Measurements from ENCODE around the gene MYL3.
"Not testable (repeated sequence)": the region's sequence is repeated elsewhere in the genome, so short reads cannot be mapped to it uniquely, and the experiment has no call there.

The MYL3 gene

DNA sequence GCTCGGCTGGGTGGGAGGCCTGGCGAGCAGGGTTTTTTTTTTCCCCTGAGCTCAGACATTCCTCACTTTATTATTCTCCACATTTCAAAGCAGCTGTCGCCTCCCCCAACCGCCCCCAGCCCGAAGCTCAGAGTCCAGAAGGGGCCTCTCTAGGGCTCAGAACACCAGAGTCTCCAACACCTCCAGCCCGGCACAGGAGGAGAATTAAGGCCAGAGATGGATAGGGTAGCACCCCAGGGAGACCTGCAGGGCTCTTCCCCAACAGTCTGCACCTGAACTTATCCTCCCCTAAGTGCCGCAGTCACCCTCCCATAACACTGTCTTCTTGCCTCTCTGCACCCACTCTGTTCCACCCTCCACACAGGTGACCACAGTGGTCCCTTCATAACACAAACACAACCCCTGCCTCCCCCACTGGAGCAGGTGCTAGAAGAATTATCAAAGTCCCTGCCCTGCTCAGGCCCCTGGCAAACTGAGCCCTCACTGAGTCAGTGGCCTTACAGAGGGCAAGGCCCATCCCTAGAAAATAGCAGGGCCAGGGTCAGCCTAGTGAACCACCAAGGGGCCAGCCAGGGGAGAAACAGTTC is 14.1 kb downstream of the MYL3 start:
- DNase-seq = no peak

DNA sequence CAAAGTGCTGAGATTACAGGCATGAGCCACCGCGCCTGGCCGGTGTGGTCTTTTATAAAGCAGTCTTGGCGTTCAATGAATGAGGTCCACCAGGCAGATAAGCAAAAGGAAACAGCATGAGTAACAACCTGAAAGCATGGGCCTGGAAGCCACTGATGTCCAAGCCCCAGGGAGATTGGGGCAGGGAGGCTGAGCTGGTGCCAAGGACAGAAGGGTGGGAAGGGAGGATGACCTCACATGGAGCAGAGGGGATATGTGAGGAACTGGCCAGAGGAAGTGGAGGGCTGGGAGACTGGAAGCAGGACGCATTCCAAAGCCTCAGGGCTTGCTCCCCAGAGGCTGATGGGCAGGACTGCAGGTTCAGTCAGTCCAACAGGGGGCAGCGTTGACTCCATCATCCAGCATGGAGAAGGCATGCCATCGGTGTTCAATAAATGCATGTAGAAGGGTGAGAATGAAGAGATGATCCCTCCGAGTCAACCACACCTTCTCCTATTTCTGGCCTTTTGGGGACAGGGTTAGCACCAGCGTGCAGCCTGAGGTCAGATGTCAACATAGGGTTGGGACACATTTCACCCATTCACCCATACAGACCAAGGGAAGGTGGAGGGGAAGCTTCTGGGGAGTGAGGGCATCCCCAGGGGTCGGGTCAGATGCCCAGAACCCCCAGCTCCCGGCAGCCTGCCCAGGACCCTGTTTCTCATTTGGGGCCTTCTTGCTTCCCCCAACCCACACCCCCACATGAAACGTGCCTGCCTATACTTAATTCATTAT is 14.8 kb downstream of the MYL3 start:
- DNase-seq = peak; percentile 72

DNA sequence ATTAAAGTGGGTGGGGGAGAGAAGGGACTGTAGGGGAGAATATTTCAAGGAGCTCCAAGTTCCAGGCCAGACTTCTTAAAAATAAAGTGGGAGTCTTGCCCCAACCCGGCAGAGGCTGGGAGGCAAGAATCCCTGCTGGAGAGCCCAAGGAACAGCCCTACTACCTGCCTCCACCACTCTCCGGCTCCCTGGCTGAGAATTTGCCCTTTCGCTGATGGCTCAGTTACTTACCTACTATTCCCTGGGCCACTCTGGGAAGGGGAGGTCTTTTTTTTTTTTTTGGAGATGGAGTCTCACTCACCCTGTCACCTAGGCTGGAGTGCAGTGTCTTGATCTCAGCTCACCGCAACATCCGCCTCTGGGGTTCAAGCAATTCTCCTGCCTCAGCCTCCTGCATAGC is 15.5 kb downstream of the MYL3 start:
- DNase-seq = no peak

DNA sequence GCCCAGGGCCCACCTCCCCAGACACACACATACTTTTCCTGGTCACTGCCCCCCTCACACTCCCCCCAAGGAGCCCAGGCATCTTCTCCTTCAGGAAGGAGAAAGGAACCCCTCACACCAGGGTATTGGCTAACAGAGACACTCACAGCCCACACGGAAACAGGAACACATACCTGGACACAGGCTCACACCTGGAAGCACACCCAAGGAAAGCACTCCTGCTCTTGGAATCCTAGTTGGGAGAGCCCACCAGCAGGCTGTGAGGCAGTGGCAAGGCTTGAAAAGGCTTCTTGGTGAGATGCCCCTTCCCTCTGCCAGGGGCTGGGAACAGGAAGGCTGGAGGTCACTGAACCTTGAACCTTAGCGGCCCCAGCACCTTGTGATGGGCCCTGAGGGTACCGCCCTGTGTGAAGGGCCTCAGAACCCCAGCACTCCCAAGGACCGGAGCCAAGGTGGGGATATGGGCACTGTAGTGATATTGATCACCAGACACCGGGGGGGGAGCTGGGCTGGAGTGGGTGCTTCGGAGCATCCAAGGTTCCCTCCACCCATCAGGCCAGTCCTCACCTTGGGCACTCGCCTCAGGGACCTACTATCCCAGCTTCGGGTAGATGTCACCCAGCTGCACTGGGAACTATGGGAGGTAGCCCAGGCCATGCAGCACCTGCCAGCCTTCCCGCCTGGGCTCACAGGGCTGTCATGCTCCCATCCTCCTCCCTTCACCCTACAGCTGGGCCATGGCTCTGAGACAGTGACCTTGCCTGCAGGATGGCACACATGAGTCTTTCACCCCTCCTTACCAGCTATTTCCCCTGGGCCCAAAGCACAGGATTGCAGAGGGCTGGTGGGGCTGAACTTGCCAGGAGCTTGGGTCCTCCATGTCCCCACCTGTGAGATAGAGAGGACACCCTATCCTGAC is 16.4 kb downstream of the MYL3 start:
- no peak for DNase-seq

DNA sequence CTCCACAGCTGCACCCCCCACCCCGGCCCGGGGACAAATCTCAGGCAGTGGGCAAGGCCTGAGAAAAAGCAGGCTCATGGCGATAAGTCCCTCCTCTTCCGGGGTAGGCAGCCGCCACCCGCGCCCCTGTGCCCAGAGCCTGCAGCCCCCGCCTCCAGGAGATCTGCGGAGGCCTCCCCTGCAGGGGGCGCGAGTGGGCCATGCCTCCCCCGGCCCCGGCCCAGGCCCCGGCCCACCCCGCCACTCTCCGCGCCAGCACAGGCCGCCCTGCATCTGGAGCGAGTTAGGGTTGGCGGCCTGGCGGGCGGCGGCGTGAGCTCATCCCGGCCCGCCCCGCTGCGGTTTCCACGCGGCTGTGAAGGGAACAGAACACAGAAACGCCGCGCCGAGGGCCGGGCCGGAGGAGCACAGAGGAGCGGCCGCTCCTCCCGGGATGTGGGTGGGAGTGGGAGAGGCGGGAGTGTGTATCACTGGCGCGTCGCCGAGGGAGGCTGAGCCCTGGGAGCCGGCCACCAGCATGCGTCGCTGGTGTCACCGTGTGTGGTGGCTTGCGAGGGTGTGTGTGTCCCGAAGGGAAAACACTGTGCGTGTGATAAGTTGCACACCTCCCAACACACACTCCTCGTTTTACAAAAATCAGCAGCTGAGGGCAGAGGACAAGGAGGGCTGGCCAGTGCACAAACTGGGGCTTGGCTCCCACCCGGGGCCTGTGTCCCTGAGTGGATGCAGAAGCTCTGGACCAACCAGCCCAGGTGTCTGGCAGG is 17.2 kb downstream of the MYL3 start:
- DNase-seq = peak; percentile 87

DNA sequence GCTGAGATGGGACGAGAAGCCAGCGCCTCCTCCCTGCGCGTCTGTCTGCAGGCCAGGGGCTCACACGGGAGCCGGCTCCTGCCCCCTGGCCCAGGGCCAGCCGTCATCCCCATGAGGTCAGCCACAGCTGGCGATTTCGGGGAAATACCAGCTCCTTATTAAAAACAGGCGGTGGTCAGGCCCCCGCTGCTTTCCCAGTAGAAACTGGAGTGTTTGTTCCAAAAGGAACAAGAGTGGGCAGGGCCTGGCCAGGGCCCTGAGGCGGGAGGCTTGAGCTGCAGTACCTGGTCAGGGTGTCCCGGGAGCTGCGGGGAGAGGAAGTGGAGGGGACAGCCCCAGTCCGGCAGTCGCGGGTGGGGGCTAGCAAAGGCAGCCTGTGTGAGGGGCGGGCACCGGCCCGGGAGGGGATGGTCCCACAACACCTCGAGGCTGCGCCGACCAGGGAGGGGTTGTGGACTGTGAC is 17.8 kb downstream of the MYL3 start:
- DNase-seq = peak; percentile 81

DNA sequence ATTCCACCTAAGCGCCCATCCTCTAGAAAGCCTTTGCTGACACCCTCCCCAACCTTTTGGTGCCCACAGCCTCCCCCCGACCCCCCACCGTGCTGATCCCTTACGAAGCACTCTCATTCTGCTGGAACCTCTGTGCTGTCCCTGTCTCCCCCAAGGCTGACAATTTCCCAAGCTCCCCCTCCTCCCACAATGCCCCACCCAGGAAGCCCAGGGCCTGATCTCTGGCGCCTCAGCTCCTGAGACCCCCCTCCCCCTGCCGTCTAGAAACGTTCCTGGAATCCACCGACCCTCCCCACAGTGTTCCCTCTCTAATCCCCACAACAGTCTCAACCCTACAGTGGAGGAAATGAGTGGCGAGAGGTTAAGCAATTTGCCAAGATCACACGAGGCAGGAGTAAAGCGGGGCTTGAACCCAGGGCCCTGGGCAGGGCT is 18.3 kb downstream of the MYL3 start:
- DNase-seq = peak; percentile 27

DNA sequence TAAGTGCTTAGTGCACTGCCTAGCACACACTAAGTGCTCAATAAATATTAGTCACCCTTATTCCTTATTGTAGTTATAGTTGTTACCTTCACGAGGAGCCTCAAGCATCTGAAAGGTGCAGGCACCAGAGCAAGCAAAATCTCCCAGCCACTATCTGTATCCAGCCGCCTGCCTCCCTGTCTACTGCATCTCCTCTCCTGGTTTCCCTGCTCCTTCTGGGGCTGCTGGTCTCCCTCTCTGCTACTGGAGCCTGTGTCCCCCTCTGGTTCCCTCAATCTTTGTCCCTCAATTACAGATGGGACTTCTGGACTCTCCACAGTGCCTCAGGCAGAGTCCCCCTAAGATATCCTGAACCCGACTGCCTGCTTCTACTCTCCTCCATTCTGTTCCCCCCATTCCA is 18.8 kb downstream of the MYL3 start:
- no peak for DNase-seq

DNA sequence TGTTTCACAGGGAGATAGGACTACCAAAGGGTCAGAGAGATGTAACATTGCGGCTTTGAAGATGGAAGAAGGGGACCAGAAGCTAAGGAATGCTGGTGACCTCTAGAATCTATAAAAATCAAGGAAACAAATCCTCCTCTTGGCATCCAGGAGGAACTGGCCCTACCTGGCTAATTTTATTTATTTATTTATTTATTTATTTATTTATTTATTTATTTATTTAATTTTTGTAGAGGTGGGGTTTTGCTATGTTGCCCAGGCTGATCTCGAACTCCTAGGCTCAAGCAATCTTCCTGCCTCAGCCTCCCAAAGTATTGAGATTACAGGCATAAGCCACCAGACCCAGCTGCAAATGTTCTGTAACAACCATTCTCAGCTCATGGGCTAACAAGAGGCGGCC is 19.7 kb downstream of the MYL3 start:
- DNase-seq = no peak

DNA sequence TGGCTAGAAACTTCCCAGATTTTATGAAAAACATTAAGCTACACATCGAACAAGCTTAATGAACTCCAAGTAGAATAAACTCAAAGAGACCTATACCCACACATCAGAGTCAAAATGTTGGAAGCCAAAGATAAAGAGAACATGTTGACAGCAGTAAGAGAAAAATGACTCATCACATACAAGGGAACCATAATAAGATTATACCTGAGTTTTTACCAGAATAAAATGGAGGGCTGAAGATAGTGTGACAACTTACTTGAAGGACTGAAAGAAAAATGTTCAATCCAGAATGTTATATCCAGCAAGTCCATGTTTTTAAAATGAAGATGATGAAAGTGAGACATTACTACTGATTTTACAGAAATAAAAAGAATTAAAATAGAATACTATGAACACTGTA is 22.8 kb downstream of the MYL3 start:
- DNase-seq = no peak

DNA sequence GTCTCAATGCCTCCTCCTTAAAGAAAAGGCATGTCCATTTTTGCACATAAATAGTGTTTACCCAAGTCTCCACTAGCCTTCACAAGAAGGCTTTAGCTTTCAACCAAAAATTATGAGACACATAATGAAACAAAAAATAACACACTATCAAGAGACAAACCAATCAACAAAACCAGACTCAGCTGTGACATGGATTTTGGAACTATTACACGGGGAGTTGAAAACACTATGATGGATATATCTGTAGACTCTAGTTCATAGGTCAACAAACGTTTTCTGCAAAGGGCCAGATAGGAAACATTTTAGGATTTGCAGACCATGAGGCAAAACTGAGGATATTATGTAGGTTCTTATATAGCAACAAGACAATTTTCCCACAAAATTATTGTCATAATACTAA is 24.9 kb downstream of the MYL3 start:
- no peak for DNase-seq

DNA sequence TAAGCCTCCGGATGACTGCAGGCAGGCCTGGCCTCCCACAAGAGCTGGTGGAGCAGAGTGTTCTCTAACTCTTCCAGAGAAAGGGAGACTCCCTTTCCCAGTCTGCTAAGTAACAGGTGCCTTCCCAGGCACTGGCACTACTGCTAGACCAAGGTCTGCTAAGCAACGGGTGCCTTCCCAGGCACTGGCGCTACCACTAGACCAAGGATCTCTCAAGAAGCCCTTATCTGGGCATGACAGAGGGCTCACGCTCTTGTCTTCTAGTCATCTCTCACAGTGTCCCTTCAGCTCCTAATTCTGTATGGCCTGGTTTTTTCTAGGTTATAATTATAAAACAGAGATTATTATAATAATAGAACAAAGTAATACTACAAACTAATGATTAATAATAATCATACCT is 27.8 kb downstream of the MYL3 start:
- no peak for DNase-seq

DNA sequence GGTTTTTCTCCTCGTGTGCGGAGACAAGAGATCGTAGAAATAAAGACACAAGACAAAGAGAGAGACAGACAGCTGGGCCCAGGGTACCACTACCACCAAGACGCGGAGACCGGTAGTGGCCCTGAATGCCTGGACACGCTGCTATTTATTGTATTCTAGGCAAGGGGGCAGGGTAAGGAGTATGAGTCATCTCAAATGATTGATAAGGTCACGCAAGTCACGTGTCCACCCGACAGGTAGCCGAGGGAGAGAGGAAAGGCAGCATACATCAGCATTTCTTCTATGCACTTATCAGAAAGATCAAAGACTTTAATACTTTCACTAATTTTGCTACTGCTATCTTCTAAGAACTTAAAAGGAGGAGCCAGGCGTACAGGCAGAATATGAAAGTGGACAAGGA is 28.2 kb downstream of the MYL3 start:
- no peak for DNase-seq

DNA sequence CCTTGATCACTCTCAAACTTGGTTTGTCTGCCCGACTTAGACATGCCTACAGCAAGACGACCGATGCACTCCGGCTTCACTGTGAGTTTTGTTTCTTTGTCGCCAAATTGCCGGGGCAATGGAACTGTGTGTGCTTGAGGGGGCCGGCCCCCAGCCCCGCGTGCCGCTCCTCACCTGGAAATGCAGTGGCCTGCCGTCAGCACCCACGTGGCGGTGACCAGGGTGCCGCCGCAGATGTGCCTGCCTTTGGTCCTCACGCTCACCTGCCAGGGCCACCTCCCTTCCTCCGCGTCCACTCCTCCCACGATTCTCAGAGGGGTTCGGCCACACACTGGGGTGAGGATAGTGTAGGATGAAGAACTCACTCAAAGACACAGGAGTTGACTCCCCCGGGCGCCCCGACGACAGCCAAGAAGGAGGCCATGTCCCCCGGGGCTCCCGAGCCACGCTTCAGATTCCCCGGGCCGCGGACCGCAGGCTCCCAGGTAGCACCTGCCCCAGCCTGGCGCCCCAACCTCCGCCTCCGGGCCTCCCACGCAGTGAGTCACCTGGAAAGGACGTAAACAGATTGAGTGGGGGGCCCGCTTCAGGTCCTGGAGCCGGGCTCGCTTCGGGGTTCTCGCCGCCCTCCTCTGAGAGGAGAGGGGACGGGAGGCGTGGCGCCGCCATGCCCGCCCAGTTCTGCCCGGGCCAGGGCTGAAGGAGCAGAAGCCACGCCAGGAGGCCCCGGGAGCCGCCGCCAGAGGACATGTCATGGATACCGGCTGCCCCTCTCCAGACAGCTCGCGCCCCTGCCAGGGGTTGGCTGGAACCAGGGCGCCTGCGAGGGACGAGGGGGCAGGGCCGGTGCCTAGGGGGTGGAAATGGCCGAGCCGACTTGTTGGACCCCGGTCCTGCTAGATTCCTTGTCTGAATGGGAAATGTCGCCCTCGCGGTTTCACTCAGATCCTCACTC is 29.6 kb downstream of the MYL3 start:
- no peak for DNase-seq

DNA sequence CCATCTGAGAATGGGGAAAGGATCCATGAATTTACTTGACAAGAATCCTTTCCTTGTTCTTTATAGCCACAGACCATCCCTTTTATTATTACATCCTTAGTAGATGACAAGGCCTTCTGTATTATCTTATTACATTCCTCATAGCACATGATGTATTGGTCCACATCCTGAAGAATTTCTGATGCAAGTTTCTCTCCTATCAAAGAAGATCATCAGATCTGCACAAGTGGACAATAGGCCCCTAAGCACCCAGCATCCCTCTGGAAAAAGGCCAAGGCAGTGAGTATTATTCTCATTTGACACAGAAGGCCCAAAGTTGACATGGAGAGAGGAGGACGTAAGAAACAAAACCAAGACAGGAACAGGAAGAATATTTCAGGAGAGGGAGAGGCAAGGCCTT is 31.4 kb downstream of the MYL3 start:
- DNase-seq = no peak

DNA sequence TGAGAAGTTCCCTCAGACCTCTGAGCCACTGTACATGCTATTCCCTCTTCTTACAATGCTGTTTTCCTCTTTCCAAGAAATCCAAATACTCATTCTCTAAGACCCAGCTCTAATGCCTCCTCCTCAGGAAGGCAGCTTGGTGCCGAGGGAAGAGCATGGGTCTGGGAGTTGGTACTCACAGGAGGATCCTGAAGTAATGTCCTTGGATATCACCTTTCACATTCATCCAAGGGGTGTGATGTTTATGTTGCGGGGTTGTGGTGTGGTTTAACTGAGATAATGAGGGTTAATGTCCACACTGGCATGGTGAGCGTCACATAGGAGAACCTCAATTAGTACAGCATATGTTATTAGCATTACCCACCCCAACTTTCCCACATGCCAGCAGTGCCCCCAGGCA is 31.9 kb downstream of the MYL3 start:
- DNase-seq = no peak

DNA sequence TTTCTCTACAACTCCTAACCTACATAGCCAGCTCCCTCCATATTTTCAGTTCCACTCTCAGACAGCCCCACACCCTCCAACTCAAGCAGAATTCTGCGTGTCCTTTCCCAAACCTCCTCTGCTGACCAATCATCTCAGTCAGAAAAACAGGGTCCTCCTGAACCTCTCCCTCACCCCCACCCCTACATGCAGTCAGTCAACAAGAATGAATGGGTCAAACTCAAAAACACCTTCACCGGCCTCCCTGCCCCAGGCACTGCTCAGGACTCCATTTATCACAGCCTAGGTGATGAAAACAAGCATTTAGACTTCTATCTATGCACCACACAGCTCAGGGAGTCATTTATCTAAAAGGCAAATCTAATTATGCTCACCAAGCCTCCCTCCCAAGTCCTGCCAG is 32.4 kb downstream of the MYL3 start:
- no peak for DNase-seq

DNA sequence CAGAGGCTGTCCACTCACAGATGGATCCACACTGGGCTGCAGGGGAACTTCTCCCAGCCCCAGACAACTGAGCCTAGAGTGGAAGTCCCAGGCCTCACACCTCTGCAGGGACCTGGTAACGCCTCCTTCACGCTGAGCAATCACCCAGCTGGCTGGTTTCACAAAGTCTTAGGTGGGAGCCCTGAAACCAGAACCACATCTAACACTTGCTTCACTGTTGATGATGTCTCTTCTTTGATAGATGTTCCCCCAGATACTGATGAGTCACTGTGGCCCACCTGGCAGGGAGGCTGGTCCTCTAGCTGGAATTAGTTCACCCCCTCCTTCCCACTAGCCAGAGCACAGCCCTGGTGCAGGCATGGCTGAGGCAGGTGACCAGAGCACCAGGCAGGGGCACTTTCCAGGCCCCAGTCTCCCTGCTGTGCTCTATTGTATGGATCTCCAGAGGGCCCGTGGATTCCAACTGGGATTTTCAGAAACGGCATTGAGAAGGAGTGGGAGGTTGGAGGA is 33.5 kb downstream of the MYL3 start:
- no peak for DNase-seq

DNA sequence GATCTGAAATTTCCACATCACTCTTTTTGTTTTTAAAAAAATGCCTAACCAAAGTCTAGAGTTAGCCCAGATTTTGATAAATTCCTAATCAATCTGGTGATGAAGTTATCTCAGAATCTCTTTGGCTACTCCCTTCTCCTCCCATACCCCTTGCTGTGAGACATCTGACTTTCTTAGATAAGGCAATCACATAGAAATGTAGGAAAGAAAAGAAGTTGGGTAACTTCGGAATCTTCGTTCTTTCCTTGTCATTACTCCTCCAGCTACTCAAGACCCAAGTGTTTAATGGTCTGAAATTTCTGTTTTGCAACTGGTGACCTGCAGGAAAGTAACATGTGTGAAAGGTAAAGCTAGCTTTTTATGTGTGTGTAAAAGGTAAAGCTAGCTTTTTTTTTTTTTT is 37.8 kb downstream of the MYL3 start:
- DNase-seq = no peak

DNA sequence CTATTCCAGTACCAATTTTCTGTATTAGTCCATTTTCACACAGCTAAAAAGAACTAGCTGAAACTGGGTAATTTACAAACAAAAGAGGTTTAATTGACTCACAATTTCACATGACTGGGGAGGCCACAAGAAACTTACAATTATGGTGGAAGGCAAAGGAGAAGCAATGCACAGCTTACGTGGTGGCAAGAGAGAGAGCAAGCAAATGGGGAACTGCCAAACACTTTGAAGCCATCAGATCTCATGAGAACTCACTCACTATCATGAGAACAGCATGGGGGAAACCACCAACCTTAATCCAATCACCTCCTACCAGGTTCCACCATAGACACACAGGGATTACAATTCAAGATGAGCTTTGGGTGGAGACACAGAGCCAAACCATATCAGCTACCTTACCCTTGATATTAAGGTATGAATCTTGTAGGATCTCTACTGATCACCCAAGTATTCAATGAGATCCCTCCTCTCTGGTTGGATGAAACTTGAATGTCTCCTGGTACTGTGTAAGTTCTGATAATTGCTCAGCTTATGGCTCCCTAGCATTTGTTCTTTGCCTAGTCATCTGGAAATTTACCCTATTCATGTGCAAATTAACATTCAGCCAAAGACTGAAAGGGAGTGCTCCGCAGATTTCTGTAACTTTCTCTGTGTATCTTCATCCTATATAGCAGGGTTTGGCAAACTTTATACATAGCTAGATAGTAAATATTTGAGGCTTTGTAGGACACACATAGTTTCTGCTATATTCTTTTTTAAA is 38.9 kb downstream of the MYL3 start:
- DNase-seq = no peak

DNA sequence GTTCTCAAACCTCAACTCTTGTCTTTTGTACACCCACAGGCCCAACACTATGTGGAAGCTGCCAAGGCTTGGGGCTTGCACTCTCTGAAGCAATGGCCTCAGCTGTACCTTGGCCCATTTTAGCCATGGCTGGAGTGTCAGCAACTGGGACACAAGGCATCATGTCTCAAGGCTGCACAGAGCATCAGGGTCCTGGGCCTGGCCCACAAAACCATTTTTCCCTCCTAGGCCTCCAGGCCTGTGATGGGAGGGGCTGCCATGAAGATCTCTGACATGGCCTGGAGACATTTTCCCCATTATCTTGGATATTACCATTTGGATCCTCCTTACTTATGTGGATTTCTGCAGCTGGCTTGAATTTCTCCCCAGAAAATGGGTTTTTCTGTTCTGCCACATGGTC is 39.9 kb downstream of the MYL3 start:
- DNase-seq = not testable (repeated sequence)

Data from fibroblast of skin of right biceps (primary cell).